HepG2 (cell line): ENCODE measurements around the gene CPXM1. TPM values are rescaled to one million over a fixed set of nuclear protein-coding genes. Genes with fewer than 3 reads are reported as not detected.

Source experiments
- ARID2 ChIP-seq: sonication (generic); formaldehyde crosslinking; IDR thresholded peaks from 2 replicates; pipeline ENCODE4 v1.8.1; 2022; ENCODE audit warnings: mild to moderate bottlenecking, missing genetic modification reagents, borderline replicate concordance
- CC2D1A ChIP-seq: sonication (generic); formaldehyde crosslinking; IDR thresholded peaks from 2 replicates; pipeline ENCODE4 v1.8.1; 2023; ENCODE audit warnings: mild to moderate bottlenecking, missing genetic modification reagents
- FOXA3 ChIP-seq: IDR thresholded peaks from 2 replicates; pipeline ENCODE4 v1.6.1; 2016; ENCODE audit warnings: missing genetic modification reagents, missing compliant biosample characterization
- FOXM1 ChIP-seq: sonication (generic); formaldehyde crosslinking; IDR thresholded peaks from 2 replicates; pipeline ENCODE4 v1.5.0; 2020; ENCODE audit warnings: missing genetic modification reagents
- HNF4A ChIP-seq: sonication (generic); formaldehyde crosslinking; IDR thresholded peaks from 2 replicates; pipeline ENCODE4 v1.4.0; 2020; ENCODE audit warnings: missing genetic modification reagents
- POLR2G ChIP-seq: fragments of 200-400 bp; formaldehyde crosslinking; IDR thresholded peaks from 2 replicates; pipeline ENCODE4 v1.6.1; 2018; ENCODE audit warnings: mild to moderate bottlenecking, low read depth, low read length, moderate library complexity
- PRDM4 ChIP-seq: sonication (generic); formaldehyde crosslinking; IDR thresholded peaks from 2 replicates; pipeline ENCODE4 v1.9.0; 2021; ENCODE audit warnings: missing genetic modification reagents, borderline replicate concordance
- SNAI1 ChIP-seq: sonication (generic); formaldehyde crosslinking; IDR thresholded peaks from 2 replicates; pipeline ENCODE4 v1.5.0; 2020; ENCODE audit warnings: mild to moderate bottlenecking, missing genetic modification reagents, borderline replicate concordance
- SRY ChIP-seq: sonication (generic); formaldehyde crosslinking; IDR thresholded peaks from 2 replicates; pipeline ENCODE4 v1.8.0; 2022; ENCODE audit warnings: mild to moderate bottlenecking, missing genetic modification reagents
- ZBTB34 ChIP-seq: sonication (generic); formaldehyde crosslinking; IDR thresholded peaks from 2 replicates; pipeline ENCODE4 v1.8.0; 2022; ENCODE audit warnings: mild to moderate bottlenecking, missing genetic modification reagents
- ZFX ChIP-seq: sonication (generic); formaldehyde crosslinking; IDR thresholded peaks from 2 replicates; pipeline ENCODE4 v1.4.0; 2020; ENCODE audit warnings: mild to moderate bottlenecking, low read depth, missing genetic modification reagents, moderate library complexity
- ZNF234 ChIP-seq: sonication (generic); formaldehyde crosslinking; conservative IDR thresholded peaks from 2 replicates; pipeline ENCODE4 v1.5.1; 2020; ENCODE audit warnings: mild to moderate bottlenecking, missing genetic modification reagents
- ZNF275 ChIP-seq: sonication (generic); formaldehyde crosslinking; IDR thresholded peaks from 2 replicates; pipeline ENCODE4 v1.8.0; 2022; ENCODE audit warnings: missing genetic modification reagents, mild to moderate bottlenecking, inconsistent platforms, borderline replicate concordance
- ZNF510 ChIP-seq: sonication (generic); formaldehyde crosslinking; IDR thresholded peaks from 2 replicates; pipeline ENCODE4 v1.4.0; 2020; ENCODE audit warnings: low read depth, mild to moderate bottlenecking, missing genetic modification reagents
- ZNF713 ChIP-seq: sonication (generic); formaldehyde crosslinking; IDR thresholded peaks from 2 replicates; pipeline ENCODE4 v1.4.0; 2020; ENCODE audit warnings: mild to moderate bottlenecking, missing genetic modification reagents
- ZSCAN31 ChIP-seq: sonication (generic); formaldehyde crosslinking; IDR thresholded peaks from 2 replicates; pipeline ENCODE4 v1.5.0; 2020; ENCODE audit warnings: low read depth, mild to moderate bottlenecking, missing genetic modification reagents
- polyA plus RNA-seq, 8 experiments: library from polyadenylated mRNA; depleted of rRNA in 3 of 8; stranded (reverse) in 7 of 8; unstranded in 1 of 8; fragments of >200 nt; fragmentation: Illumina TruSeq in 4 of 8; extraction: Trizol in 4 of 8; gene quantifications; 2 replicates each; pipeline versions ENCODE4 v1.2.1 to v1.2.3, GENCODE V29; 2011 to 2016; ENCODE audit warnings: low read depth in 4 of 8, missing spikeins in 1 of 8, mixed read lengths in 1 of 8; ENCODE audit not compliant: insufficient read depth in 1 of 8
- total RNA-seq, 5 experiments: library from RNA; depleted of rRNA; stranded (reverse); fragments of >200 nt; fragmentation: Illumina TruSeq; extraction: Trizol; gene quantifications; 2 replicates each; pipeline ENCODE4 v1.2.3, GENCODE V29; 2016; ENCODE audit warnings: low read depth in 1 of 5
- TF ChIP-seq, protein P1 (sequence below): IDR thresholded peaks from 2 replicates; pipeline ENCODE4 v1.6.1; 2016

CPXM1 gene
- total and polyA plus RNA-seq, 2 of the 13 experiments (the other 11 are each of a cell fraction or from before 2014, with no cell fraction given) = 0.07 TPM; not detected in 1

GRCh38 chr20:2840138-2840966 is 39.9 kb upstream of the CPXM1 start, which contains the start of the genes PCED1A and VPS16 (continued):
- TF ChIP-seq PRDM4 (CRISPR knock-in tag) (no peak), ARID2 (CRISPR knock-in tag) (peak; percentile 99), ZNF510 (CRISPR knock-in tag) (peak; percentile 96), CC2D1A (peak; percentile 93; the same call in 1 of the 2 replicates), ZNF234 (0 out of 2 replicates have a peak, but pooled peaks have one; percentile 75), FOXM1 (0 out of 2 replicates have a peak, but pooled peaks have one; percentile 21), FOXA3 (peak; percentile 66), SNAI1 (CRISPR knock-in tag) (peak; percentile 72), ZNF275 (CRISPR knock-in tag) (peak; percentile 92), HNF4A (peak; percentile 23; the same call in 1 of the 2 replicates), SRY (peak; percentile 99), ZFX (CRISPR knock-in tag) (peak; percentile 99), ZSCAN31 (CRISPR knock-in tag) (peak; percentile 94), ZNF713 (CRISPR knock-in tag) (peak; percentile 99), ZBTB34 (CRISPR knock-in tag) (0 out of 2 replicates have a peak, but pooled peaks have one; percentile 36), POLR2G (peak; percentile 94)
- TF ChIP-seq, protein P1, sequence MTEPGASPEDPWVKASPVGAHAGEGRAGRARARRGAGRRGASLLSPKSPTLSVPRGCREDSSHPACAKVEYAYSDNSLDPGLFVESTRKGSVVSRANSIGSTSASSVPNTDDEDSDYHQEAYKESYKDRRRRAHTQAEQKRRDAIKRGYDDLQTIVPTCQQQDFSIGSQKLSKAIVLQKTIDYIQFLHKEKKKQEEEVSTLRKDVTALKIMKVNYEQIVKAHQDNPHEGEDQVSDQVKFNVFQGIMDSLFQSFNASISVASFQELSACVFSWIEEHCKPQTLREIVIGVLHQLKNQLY (CRISPR knock-in tag) = peak; percentile 76
